Measurements from ENCODE around the gene SPIRE1.
"Not testable (repeated sequence)": the region's sequence is repeated elsewhere in the genome, so short reads cannot be mapped to it uniquely, and the experiment has no call there.

Gene SPIRE1

GRCh38 chr18:12559319-12559718 is 98.6 kb downstream of the SPIRE1 start:
- TF ChIP-seq MYC (IDR thresholded peaks at IDR 0.05; ENCODE audit: low read depth, low read length) (no peak), CTCF (IDR thresholded peaks at IDR 0.05; ENCODE audit: low read depth, low read length) (no peak), MAX (IDR thresholded peaks at IDR 0.05; ENCODE audit: low read depth, low read length) (no peak), POLR2A (IDR thresholded peaks at IDR 0.05; ENCODE audit: extremely low read depth, insufficient read length) (no peak)
- no peak overlapping the region for H3K4me3 ChIP-seq (ENCODE audit: low read depth, low read length)
- DNase-seq (ENCODE audit: low read depth): no peak

DNA sequence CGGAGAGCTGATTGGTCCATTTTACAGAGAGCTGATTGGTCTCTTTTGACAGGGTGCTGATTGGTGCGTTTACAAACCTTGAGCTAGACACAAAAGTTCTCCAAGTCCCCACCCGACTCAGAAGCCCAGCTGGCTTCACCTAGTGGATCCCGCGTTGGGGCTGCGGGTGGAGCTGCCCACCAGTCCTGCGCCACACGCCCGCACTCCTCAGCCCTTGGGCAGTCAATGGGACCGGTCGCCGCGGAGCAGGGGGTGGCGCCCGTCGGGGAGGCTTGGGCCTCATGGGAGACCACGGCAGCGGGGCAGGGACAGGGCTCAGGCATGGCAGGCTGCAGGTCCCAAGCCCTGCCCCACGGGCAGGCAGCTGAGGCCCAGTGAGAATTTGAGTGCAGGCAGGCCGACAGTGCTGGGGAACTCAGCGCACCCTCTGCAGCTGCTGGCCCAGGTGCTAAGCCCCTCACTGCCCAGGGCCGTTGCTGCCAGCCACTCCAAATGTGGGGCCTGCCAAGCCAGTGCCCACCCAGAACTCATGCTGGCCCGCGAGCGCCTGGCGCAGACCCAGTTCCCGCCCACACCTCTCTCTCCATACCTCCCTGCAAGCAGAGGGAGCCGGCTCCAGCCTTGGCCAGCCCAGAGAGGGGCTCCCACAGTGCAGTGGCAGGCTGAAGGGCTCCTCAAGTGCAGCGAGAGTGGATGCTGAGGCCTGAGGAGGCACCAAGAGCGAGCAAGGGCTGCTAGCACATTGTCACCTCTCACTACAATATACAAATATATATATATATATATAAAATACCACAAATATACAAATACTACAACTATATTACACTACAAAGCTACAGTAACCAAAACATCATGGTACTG is 100.7 kb downstream of the SPIRE1 start:
- H3K4me3 ChIP-seq (ENCODE audit: low read depth, low read length): no peak overlapping the region
- no peak for TF ChIP-seq POLR2A (IDR thresholded peaks at IDR 0.05; ENCODE audit: extremely low read depth, insufficient read length)
- no peak for TF ChIP-seq MYC (IDR thresholded peaks at IDR 0.05; ENCODE audit: low read depth, low read length)
- no peak for TF ChIP-seq CTCF (IDR thresholded peaks at IDR 0.05; ENCODE audit: low read depth, low read length)
- no peak for TF ChIP-seq MAX (IDR thresholded peaks at IDR 0.05; ENCODE audit: low read depth, low read length)
- no peak for DNase-seq (ENCODE audit: low read depth)

DNA sequence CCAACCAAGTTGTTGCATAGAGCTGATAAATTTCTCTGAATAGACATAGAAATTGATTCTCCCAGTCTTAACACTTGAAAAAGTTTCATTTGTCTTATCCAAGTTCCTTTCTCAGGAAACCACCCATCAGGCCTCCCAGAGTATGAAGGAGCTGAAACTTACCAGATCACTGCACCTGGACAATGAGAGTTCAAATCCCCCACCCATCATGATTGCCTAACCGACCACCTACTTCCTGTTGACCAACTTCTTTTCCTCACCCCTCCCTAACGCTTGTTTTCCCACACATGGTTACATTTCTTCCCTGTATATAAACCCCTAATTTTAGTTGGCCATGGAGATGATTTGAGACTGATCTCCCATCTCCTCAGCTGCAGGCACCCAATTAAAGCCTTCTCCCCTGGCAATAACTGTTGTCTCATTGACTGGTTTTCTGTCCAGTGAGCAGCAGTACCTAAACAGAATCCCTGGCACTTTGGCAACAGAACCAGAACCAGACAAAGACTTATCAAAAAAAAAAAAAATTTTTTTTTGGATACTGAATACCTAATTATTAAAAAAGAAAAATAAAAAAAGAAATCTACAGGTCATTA is 103.0 kb downstream of the SPIRE1 start:
- H3K4me3 ChIP-seq (ENCODE audit: low read depth, low read length): no peak overlapping the region
- no peak for TF ChIP-seq POLR2A (IDR thresholded peaks at IDR 0.05; ENCODE audit: extremely low read depth, insufficient read length)
- TF ChIP-seq CTCF (IDR thresholded peaks at IDR 0.05; ENCODE audit: low read depth, low read length): no peak
- no peak for TF ChIP-seq MYC (IDR thresholded peaks at IDR 0.05; ENCODE audit: low read depth, low read length)
- no peak for TF ChIP-seq MAX (IDR thresholded peaks at IDR 0.05; ENCODE audit: low read depth, low read length)

DNA sequence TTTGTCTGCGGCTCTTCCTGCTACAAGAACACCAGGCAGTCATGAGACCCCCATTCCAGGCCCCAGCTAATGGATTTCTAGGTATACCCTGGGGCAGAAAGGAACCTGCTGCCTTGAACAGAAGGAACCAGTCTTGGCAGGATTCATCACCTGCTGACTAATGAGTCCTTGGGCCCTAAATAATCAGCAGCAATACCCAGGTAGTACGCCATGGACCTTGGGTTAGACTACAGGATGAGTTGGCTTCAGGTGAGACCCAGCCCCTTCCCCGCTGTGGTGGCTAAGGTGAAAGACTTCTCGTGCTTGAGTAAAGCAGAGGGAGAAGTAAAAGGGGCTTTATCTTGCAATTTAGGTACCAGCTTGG is 105.0 kb downstream of the SPIRE1 start:
- no peak for DNase-seq (ENCODE audit: low read depth)
- TF ChIP-seq MYC (IDR thresholded peaks at IDR 0.05; ENCODE audit: low read depth, low read length) (no peak), CTCF (IDR thresholded peaks at IDR 0.05; ENCODE audit: low read depth, low read length) (no peak), POLR2A (IDR thresholded peaks at IDR 0.05; ENCODE audit: extremely low read depth, insufficient read length) (no peak), MAX (IDR thresholded peaks at IDR 0.05; ENCODE audit: low read depth, low read length) (no peak)

More for the DNA sequence above, 103.0 kb downstream of the SPIRE1 start:
- DNase-seq (ENCODE audit: low read depth): peak; percentile 54

DNA sequence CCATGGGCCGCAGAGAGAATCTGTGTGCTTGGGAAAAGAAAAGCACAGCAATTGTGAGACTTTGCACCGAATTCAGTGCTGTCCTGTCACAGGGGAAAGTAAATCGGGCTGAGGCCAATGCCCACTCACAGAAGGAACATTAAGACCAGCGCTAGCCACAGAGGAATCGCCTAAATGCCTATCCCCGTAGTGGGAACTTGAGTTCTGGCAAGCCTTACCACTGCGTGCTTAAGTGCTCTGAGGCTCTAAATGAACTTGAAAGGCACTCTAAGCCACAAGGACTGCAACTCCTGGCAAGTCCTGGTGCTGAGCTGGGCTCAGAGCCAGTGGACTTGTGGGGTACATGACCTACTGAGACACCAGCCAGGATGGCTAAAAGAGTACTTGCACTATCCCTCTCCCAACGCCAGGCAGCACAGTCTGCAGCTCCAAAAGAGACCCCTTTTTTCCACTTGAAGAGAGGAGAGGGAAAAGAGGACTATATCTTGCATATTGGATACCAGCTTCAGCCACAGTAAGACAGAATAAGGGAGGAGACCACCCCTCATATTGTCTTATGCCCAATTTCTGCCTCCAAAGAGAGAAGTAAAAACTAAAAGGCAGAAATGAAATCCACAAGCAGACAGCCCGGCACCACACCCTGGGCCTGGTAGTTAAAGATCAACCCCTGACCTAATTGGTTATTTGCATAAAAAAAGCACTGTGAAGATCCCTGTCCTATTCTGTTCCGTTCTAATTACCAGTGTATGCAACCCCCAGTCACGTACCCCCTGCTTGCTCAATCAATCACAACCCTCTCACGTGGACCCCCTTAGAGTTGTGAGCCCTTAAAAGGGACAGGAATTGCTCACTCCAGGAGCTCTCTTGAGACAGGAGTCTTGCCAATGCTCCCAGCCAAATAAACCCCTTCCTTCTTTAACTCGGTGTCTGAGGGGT is 105.7 kb downstream of the SPIRE1 start:
- H3K4me3 ChIP-seq (ENCODE audit: low read depth, low read length); DNase-seq (ENCODE audit: low read depth): not testable (repeated sequence)

More for the DNA sequence above, 105.0 kb downstream of the SPIRE1 start:
- no peak overlapping the region for H3K4me3 ChIP-seq (ENCODE audit: low read depth, low read length)

DNA sequence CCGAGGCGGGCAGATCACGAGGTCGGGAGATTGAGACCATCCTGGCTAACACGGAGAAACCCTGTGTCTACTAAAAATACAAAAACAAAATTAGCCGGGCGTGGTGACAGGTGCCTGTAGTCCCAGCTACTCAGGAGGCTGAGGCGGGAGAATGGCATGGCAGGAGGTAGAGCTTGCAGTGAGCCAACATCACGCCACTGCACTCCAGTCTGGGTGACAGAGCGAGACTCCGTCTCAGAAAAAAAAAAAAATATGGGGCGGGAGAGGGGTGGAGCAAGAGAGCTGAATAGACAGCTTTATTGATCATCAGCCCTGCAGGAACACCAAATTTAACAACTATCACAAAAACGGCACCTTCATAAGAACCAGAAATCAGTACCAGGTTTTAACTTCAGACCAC is 106.4 kb downstream of the SPIRE1 start:
- DNase-seq (ENCODE audit: low read depth); H3K4me3 ChIP-seq (ENCODE audit: low read depth, low read length): not testable (repeated sequence)

Data from NB4 (cell line).